Measurements from ENCODE around the gene DYSF.

The DYSF gene

DNA sequence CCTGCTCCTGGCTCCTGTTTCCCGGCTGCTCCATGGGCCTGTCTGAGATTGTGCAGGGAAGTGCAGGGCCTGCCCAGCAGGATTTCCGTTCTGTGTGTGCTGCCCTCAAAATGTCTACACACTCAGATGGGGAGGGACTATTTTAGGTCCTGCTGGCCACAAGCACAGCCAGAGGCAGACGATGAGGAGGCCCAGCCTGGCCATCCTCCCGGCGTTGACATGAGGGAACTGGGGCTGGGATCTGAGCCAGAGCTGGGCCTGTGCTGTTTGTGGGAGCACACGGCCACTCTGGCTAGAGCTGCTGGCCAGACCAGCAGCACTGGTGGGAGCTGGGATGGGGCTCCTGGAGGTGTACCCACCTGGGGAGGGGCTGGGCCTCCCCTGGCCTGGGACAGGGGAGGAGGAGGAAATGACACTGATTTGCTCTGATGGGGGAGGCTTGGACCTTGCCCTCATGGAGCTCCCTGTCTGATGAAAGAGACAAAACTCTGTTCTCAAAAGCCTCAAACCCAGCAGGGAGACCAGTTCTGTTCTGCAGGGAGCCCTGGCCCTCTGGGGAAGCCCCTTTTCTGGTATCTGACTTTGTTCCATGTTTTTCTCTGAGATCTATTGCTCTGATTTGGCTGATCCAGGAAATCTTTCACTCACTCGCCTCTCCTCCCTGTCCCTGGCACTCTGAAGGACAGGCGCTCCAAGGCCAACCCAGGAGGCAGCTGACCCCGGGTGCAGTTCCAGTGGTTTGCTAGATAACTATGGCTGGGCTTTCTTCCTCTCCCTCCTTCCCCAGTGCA is 161.8 kb downstream of the DYSF start:
- DNase-seq (ENCODE audit: low spot score): peak; percentile 54

DNA sequence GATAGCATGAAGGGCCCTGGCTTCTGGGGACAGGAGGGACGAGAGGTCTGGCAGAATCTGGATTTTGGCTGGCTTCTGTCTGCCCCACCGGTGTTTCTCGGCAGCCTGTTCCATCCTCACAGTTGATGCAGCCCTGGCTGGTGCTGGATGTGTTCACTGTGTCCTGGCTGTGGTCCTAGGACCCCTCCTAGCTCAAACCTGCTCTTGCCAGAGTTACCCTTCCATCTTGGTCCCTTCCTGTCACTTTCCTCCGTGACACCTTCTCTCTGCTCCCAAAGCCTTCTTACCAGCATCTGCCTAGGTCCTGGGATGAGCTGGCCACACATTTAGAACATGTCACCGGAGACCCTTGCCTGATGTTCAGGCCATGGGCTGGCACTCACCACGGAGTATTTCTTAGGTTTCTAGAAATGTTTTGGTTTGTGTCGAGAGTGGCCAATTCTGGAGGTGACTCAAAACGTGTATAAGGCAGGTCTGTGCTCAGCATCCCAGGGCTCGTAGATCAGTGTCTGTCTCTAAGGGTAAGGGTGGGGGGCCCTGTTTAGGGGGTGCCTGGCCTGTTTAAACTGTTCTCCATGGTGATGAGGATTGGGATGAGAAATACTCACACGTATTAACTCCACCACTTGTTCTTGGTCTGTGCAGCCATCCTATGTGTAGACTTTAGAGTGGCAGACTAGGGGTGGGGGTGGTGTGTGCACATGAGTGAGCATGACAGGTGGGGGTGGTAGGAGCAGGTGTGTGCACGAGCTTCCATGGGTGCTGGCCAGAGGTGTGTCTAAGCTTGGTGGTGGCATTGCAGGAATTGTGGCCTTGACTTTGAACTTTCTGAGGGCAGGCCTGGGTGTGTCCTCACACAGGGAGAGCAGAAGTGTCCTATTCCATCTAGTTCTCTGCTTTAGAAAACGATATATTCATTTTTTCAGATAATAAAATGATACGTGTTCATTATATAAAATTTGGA is 162.7 kb downstream of the DYSF start:
- DNase-seq (ENCODE audit: low spot score): no peak

DNA sequence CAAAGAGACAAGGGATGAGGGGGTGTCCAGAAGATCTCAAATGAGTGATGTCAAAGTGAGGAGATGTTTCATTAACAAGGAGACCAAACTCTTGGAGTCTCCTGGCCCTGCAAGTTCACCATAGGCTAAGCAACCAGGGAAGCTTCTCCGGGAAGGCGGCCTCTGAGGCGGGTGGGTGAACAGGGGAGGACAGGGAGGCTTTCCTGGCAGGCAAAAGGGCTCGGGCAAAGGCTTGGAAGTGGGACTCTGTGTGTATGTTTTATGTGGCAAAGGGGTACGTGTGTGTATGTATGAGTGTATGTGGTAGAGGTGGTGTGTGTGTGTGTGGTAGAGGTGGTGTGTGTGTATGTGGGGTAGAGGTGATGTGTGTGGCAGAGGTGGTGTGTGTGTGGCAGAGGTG is 163.9 kb downstream of the DYSF start:
- DNase-seq (ENCODE audit: low spot score): no peak

DNA sequence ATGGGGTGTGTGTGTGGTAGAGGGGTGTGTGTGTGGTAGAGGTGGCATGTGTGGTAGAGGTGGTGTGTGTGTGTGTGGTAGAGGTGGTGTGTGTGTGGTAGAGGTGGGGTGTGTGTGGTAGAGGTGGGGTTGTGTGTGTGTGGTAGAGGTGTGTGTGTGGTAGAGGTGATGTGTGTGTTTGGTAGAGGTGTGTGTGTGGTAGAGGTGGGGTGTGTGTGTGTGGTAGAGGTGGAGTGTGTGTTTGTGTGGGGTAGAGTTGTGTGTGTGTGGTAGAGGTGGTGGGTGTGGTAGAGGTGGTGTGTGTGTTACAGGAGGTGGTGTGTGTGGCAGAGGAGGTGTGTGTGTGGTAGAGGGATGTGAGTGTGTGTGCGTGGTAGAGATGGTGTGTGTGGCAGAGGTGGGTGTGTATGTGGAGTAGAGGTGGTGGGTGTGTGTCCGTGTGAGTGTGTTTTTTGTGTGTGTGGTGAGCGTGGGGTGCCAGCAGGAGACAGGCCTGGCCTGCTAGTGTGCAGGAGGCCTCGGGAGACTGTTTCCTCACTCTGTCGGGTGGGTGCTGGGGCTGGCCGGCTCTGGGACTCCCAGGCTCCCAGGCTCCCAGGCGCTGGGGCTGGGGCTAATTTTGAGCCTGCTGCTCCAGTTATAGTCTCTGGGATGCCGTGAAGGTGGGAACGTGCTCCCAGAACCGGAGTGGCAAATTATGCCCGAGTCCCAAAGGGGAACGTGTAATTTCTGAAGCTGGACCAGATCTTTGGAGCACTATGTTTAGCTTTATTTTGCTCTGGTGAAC is 165.2 kb downstream of the DYSF start:
- no peak for DNase-seq (ENCODE audit: low spot score)

DNA sequence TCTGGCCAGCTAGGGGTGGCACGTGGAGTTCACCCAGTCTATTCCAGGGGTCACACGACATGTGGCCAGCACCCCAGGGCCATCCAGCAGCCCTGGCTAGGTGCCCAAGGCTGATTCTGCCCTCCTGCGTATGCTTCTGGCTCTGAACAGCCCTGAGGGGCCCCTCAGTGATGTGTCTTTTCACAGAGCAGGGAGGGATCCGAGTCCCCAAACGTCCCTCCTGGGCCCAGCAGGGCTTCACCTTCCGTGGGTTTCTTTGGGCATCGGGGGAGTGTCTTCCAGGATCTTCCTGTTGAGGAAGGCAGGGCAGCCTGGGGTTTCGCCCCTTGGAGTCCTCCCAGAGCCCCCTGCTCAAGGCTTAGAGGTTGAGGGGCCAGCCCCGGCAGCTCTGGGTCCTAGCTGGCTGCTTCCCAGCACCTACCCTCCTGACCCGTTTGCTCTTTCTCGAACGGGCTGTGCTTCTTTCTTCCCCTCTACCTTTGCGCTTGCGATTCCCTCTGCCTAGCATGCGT is 165.9 kb downstream of the DYSF start:
- DNase-seq (ENCODE audit: low spot score): no peak

DNA sequence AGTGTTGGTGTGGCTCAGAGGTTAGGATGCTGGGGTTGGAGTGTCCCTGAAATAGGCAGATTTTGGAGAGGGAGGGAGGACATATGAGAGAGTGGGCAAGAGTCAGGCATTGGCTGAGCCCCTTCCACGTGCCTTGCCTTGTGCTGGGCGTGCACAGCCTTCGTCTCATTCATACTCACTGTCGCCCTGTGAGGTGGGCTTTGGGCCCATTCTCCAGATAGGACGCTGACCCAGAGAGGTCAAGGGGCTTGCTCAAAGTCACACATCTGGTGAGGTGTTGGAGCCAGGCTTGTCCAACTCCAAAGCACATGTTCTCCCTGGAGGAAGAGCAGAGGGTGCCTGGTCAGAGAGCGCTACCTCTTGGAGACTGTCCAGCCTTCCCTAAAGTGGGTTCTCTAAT is 166.8 kb downstream of the DYSF start:
- DNase-seq (ENCODE audit: low spot score): no peak

DNA sequence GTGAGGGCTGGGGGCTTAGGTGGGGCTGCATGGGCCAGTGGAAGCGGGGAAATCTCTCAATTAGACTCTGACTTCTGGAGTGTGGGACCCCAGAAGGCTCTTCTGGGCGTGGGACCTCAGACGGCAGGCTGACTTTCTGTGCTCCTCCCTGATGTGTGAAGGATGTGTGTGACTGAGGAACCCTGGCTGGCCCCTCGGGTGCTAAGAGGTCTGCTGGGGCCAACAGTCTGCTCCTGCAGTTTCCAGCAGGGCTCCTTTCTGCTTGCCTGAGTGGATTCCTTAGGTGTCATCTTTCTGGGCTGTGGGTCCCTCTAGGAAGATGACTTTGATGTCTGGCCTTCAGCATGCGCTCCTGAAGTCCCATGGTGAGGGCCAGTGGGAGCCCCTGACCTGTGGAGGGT is 167.5 kb downstream of the DYSF start:
- DNase-seq (ENCODE audit: low spot score): no peak

DNA sequence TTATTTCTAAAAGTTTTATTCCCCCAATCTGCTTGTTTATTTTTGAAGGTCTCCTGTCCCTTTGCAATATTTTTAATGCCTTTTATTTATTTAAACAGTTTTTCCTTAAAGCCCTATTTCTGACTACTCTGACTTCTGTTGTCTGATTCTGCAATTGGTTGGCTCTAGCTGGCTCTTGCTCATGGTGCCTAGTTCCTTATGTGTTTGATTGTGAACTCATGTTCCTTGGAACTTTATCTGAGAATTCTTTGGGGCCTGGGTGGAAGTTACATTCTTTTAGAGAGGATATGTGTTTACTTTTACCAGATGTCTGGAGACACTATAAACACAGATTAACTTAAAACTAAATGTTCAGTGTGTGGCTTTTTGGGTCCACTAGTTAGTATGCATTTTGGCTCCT is 175.9 kb downstream of the DYSF start:
- DNase-seq (ENCODE audit: low spot score): no peak

DNA sequence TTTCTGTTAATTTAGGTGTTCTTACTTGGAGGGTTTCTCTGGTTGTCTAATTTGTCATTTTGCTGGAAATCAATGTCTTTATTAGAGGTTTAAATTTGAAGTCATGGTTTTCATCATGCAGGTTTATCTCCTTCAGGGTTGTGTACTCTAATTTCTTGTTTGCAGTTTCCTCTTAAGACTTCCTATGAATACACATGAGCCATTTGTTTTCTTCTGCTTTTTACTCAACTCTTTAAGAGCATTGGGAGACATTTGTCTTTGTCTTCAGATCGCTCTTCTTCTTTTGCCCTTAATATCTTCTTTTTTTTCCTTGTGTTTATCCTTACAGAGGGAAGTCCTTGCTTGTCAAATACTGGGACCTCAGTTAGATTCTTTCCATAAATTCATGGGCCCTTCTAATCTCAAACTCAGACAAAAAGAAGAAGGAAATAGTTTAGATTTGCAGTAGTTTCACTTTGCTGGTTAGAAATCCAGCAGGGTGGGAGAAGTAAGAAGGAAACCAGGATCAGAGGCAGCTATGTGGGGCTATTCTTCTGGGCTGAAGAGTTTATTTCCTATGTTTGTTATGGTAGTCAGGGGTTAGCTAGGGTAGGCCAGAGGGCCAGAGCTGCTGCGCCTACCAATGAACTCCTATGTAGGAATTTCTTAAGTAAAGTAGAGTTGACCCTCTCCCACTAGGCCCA is 176.6 kb downstream of the DYSF start:
- no peak for DNase-seq (ENCODE audit: low spot score)

DNA sequence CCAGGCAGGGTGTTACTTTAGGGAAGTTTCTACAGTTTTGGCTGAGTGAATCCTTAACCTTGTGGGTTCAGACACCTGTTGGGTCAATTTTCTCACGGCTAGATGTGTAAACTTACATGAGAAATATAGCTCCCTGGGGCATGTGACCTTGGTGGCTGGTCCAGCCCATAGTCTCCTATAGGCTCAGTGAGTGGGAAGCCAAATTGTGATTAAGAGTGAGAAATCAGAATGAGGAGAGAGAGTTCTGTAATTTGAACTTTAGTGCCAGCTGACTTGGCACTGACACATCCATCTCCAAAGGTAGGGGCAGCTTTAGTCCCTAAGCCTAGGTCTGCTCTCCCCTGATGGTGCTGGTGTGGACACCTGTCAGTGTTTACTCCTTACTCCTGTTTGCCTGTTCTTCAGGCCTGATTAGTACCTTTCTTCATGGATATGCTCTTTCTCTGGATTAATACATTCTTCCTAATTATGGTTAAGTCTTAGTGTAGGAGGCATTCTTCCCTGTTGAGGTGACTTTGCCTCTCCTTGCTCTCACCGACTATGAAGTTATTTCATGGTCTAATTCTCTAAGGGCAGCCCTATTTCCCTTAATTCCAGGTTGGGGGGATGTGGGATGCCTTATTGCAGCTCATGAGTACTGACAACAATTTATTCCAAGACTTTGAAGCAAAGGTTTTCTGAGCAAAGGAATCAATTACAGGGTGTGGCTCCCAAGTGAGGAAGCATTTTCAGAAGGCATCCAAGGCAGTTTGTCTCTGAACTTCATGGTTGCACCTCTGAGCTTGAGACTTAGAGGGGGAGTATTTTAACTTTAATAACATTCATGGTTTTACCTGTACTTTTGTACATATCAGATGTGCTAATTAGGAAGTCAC is 177.3 kb downstream of the DYSF start:
- DNase-seq (ENCODE audit: low spot score): no peak

DNA sequence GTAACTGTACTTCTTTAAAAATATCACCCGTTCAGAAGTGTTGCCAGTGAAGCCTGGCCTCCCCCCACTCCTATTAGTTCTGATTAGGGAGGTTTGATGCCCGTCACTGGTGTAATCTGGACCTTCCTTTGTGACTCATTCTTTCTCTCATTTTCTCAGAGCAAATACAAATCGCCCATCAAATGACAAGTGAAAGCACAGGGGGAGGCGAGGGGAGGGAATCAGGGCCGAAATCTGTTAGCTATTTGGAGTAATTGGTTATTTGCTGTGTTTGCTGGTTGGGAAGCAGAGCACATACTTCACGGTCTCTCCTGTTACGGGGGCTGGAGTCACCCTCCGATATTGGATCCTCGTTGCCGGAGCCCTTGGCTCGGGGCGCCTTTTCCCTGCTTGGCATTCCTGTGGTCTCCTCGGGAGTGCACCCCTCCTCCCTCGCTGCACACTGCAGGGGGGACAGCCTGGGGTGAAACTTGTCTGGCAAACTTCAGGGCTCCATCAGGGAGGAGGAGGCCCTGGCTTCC is 178.1 kb downstream of the DYSF start:
- no peak for DNase-seq (ENCODE audit: low spot score)

DNA sequence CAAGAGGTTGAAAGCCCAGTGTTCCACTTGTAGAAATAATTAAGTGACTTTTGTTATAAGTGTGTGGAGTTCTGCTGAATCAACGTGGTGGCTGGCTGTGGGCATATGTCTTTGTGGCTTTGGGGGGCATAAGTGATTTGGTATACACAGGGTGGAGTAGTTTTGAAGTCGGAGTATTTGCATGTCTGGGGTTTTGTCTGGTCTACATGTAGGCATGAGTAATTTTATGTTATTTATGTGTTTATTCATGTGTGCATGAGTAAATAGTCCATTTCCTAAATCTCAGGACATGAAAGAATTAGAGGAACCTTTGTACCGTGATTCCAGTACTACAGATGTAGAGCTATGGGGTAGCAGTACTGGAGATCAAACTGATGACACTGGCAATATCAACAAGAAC is 179.7 kb downstream of the DYSF start:
- DNase-seq (ENCODE audit: low spot score): no peak

DNA sequence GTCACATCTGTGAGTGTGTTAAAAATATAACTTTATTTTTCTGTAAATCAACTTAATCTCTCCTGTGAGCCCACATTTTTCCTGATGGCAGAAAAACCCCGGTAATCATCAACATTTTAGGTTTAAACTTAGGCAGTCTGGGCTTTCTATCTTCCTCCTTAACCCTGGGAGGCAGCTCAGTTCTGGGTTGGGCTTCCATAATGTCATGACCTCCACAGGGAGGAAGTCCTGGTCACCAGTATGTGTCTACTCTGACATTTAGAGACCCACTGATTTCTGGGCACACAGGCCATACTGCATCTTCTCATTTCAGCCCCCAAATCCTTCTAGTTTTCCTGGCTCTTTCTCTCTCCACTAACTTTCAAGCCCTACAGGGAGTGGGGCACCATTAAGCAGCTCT is 181.2 kb downstream of the DYSF start:
- no peak for DNase-seq (ENCODE audit: low spot score)

DNA sequence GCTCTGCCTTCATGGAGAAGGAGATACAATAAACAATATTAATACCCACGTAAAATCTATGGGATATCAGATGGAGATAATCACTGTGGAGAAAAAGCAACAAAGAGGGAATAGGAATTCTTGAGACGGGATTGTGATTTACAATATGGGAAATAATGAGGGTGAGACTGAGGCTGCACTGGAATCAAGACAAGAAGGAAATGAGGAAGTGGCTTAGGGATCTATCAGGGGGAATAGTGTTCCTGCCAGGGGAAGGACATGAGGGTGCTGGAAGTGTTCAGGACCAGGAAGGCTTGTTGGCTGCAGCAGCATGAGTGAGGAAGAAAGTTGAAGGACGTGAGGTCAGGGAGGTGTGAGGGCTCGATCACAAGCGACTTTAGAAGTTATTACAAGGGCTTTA is 182.4 kb downstream of the DYSF start:
- no peak for DNase-seq (ENCODE audit: low spot score)

DNA sequence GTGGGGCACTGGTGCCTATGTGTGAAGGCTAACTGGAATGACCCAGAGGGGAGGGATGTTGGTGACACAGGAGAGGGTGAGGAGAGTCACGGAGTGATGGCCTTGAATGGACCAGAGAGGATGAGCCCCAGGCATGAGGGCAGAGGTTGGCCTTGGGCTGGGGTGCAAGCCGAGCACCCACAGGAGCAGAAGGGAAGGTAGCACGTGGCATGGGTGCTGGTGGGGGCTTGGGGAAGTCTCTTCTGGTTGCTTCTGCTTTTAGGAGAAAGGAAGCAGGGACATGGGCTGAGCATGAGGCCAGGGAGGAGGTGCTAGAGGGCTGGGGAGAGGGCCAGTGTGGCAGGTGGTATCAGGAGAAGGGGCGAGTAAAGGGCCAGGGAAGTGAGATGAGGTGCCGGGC is 183.8 kb downstream of the DYSF start:
- no peak for DNase-seq (ENCODE audit: low spot score)

DNA sequence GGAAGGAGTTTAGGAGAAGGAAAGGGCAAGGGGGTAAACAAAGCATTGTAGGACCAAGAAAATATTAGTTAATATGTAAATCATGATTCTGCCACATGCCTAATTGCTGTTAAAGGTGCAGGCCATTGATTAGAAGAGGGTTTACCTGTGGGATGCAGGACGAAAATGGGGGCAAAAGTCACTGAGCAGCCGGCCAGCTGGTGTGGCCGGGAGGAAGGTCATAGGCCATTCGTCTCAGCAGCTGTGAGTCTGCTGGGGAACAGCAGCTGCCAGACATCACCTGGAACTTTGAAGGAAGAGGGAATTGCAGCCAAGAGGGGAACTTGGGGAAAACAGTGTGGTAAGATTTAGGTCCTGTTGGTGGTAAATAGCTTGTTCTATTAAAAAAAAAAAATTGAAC is 184.4 kb downstream of the DYSF start:
- no peak for DNase-seq (ENCODE audit: low spot score)

DNA sequence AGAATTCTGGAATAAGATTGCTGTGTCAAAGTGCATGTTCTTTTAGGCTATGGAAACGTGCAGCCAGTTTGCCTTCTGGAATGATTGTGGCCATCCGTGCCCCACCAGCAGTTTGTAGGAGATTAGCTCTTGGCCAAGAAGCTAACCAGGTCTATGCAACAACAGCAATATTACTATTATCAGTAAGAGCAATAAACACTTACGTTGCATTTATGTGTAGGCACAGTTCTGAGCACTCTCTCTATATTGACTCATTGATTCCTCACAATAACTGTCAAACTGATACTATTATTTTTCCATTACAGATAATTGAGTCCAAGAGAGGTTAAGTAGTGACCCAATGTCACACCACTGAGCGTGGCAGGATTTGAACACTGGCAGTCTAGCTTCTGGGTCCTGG is 186.4 kb downstream of the DYSF start:
- DNase-seq (ENCODE audit: low spot score): no peak

DNA sequence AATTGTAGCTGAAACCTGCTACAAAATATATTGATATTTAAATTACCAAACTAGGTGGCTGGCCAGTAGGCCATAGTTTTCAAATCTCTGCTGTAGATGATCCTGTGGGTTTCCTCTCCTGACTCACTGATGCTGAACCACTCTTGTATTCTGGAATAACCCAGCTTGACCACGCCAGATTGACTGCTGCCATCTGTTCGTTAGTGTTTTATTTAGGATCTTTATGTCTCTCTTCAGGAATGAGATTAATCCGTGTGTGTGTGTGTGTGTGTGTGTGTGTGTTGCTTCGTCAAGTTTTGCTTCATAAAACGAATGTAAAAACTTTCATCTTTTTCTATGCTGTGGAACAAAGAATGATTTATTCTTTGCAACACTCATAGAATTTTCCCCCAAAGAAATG is 187.1 kb downstream of the DYSF start:
- no peak for DNase-seq (ENCODE audit: low spot score)

DNA sequence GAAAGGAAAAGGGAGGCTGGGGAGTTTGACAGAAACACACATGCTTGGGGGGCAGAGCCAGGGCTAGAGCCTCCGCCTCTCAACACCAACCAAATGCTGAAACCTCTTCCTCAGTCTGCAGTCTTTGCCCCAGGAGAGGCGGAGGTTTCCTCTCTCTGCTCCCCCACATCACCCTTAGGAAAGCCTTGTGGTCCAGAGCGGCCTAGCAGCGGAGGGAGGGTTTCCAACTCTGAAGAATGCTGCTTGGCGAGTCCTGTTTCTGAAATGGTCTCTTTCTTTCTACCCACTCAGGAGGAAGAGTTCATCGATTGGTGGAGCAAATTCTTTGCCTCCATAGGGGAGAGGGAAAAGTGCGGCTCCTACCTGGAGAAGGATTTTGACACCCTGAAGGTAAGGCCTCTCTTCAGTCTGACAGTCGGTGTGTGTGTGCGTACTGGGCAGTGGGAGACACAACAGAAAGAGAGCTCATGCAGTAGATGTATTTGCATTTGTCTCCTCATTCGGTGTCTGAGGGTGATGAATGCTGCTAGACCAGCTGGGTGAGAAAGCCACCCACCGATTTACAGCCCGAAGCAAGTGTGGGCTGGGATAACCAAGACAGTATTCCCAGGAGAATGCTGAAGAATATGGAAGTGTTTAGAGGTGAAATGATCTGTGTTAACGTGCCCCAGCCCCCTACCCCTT is 190.5 kb downstream of the DYSF start:
- no peak for DNase-seq (ENCODE audit: low spot score)

DNA sequence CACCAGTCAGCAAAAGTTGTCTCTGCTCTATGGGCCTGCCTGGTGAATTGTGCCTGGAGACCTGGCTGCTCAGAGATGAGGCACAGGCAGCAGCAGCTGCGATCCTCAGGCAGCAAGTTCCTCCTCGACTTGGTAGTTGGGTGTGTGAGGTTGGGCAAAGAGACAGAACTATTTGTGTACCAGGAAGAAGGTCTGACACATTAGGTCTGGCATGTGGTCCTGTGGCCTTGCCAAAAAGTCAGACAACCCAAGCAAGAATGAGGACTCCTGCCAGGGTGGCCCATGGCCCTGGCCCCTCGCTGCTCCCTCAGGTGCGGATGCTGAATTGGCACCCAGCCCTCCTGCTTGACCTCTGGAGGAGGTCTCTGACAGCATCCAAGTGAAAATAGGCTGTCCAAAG is 192.7 kb downstream of the DYSF start:
- no peak for DNase-seq (ENCODE audit: low spot score)

Data from kidney capillary endothelial cell (primary cell).